Mesenchymal stem cell (in vitro differentiated cells and primary cell): ENCODE data around the gene DDA1.
"Not testable (repeated sequence)": the region's sequence is repeated elsewhere in the genome, so short reads cannot be mapped to it uniquely, and the experiment has no call there.

ENCODE experiments used
- DNase-seq: peaks from one replicate; pipeline ENCODE4 v3.0.0-alpha.2; 2013
- H2AFZ ChIP-seq: one replicate; pipeline ENCODE4 v1.6.1; 2013; ENCODE audit warnings: low read depth, mild to moderate bottlenecking, control low read depth, inconsistent platforms, low read length, moderate library complexity
- H2AK5ac ChIP-seq: 2 replicates; pipeline ENCODE4 v1.6.1; 2013; ENCODE audit warnings: low read length, moderate library complexity, mild to moderate bottlenecking, inconsistent platforms; ENCODE audit not compliant: severe bottlenecking
- H2BK120ac ChIP-seq: one replicate; pipeline ENCODE4 v1.6.1; 2013; ENCODE audit warnings: low read depth, mild to moderate bottlenecking, inconsistent platforms, low read length, moderate library complexity
- H2BK12ac ChIP-seq, 2 experiments: one replicate each; pipeline ENCODE4 v1.6.1; 2013; ENCODE audit warnings: inconsistent platforms in 2 of 2, low read length in 2 of 2, mild to moderate bottlenecking in 2 of 2, moderate library complexity in 2 of 2, control low read depth in 1 of 2
- H2BK15ac ChIP-seq: one replicate; pipeline ENCODE4 v1.6.1; 2013; ENCODE audit warnings: mild to moderate bottlenecking, low read depth, inconsistent platforms; ENCODE audit not compliant: poor library complexity, severe bottlenecking
- H2BK5ac ChIP-seq: 2 replicates; pipeline ENCODE4 v1.6.1; 2013; ENCODE audit warnings: low read depth, mild to moderate bottlenecking, low read length, control low read depth, inconsistent platforms; ENCODE audit not compliant: poor library complexity, severe bottlenecking
- H3K14ac ChIP-seq, 2 experiments: one replicate each; pipeline ENCODE4 v1.6.1; 2013; ENCODE audit warnings: inconsistent platforms in 2 of 2, low read length in 2 of 2, control low read depth in 1 of 2, mild to moderate bottlenecking in 1 of 2, moderate library complexity in 1 of 2
- H3K18ac ChIP-seq, 2 experiments: one replicate each; pipeline ENCODE4 v1.6.1; 2013; ENCODE audit warnings: inconsistent platforms in 2 of 2, low read length in 2 of 2, control low read depth in 1 of 2, low read depth in 1 of 2, mild to moderate bottlenecking in 1 of 2
- H3K23ac ChIP-seq, 2 experiments: one replicate each; pipeline ENCODE4 v1.6.1; 2013; ENCODE audit warnings: inconsistent platforms in 2 of 2, low read length in 2 of 2, mild to moderate bottlenecking in 2 of 2, moderate library complexity in 2 of 2, control low read depth in 1 of 2
- H3K27ac ChIP-seq: 2 replicates; pipeline ENCODE4 v1.5.1; 2013; ENCODE audit warnings: mild to moderate bottlenecking, moderate library complexity, low read length, control low read depth, inconsistent platforms; ENCODE audit not compliant: poor library complexity, severe bottlenecking
- H3K27me3 ChIP-seq, 2 experiments: 2 replicates each; pipeline versions ENCODE4 v1.6.1 to v1.7.0; 2013; ENCODE audit warnings: low read length in 2 of 2, mild to moderate bottlenecking in 2 of 2, moderate library complexity in 2 of 2, control low read depth in 1 of 2, inconsistent platforms in 1 of 2; ENCODE audit not compliant: control insufficient read depth in 1 of 2, insufficient read depth in 1 of 2
- H3K36me3 ChIP-seq, 2 experiments: 2 replicates each; pipeline versions ENCODE4 v1.6.1 to v1.7.0; 2013; ENCODE audit warnings: low read length in 2 of 2, control low read depth in 1 of 2, inconsistent platforms in 1 of 2, low read depth in 1 of 2, mild to moderate bottlenecking in 1 of 2; ENCODE audit not compliant: insufficient read depth in 2 of 2, control insufficient read depth in 1 of 2
- H3K4ac ChIP-seq, 2 experiments: one replicate each; pipeline ENCODE4 v1.6.1; 2013; ENCODE audit warnings: inconsistent platforms in 2 of 2, low read length in 2 of 2, mild to moderate bottlenecking in 2 of 2, moderate library complexity in 2 of 2, control low read depth in 1 of 2, low read depth in 1 of 2
- H3K4me1 ChIP-seq: 2 replicates; pipeline ENCODE4 v1.6.1; 2013; ENCODE audit warnings: low read depth, low read length, control low read depth; ENCODE audit not compliant: control insufficient read depth, insufficient read depth
- H3K4me2 ChIP-seq: 2 replicates; pipeline ENCODE4 v1.6.1; 2013; ENCODE audit warnings: low read length, mild to moderate bottlenecking, inconsistent platforms; ENCODE audit not compliant: poor library complexity, severe bottlenecking
- H3K4me3 ChIP-seq, 2 experiments: 2 replicates each; pipeline versions ENCODE4 v1.5.1 to v1.7.0; 2013; ENCODE audit warnings: low read length in 2 of 2, mild to moderate bottlenecking in 2 of 2, control low read depth in 1 of 2, low read depth in 1 of 2; ENCODE audit not compliant: insufficient read depth in 1 of 2
- H3K79me1 ChIP-seq: replicated peaks from 2 replicates; pipeline ENCODE4 v1.6.1; 2013; ENCODE audit warnings: mild to moderate bottlenecking, control low read depth, low read length, inconsistent platforms; ENCODE audit not compliant: poor library complexity, severe bottlenecking
- H3K9ac ChIP-seq: 2 replicates; pipeline ENCODE4 v1.7.0; 2013; ENCODE audit warnings: mild to moderate bottlenecking, low read length, moderate library complexity
- H3K9me3 ChIP-seq: 2 replicates; pipeline ENCODE4 v1.7.0; 2013; ENCODE audit warnings: mild to moderate bottlenecking, low read length; ENCODE audit not compliant: control insufficient read depth
- H4K8ac ChIP-seq: one replicate; pipeline ENCODE4 v1.6.1; 2013; ENCODE audit warnings: inconsistent platforms, mild to moderate bottlenecking, low read length, moderate library complexity
- H4K91ac ChIP-seq: one replicate; pipeline ENCODE4 v1.6.1; 2013; ENCODE audit warnings: mild to moderate bottlenecking, low read length, inconsistent platforms
- WGBS: methylation state at CpG from one replicate; pipeline ENCODE4 v1.1.7; 2013; ENCODE audit warnings: mixed read lengths; 5-methylcytosine and 5-hydroxymethylcytosine counted together

DDA1 gene

GRCh38 chr19:17363852-17364605, 54.7 kb downstream of the DDA1 start:
- DNase-seq, H3K9me3 ChIP-seq, H2BK5ac ChIP-seq, H3K18ac ChIP-seq, H3K9ac ChIP-seq, H2AK5ac ChIP-seq, H4K8ac ChIP-seq, H3K23ac ChIP-seq, H3K79me1 ChIP-seq, H2BK12ac ChIP-seq, H3K4me2 ChIP-seq, H4K91ac ChIP-seq, H2AFZ ChIP-seq, H2BK15ac ChIP-seq, H3K14ac ChIP-seq, H3K4ac ChIP-seq, H3K4me1 ChIP-seq, H2BK120ac ChIP-seq, H3K4me3 ChIP-seq, H3K36me3 ChIP-seq, H3K27ac ChIP-seq: not testable (repeated sequence)
- H3K27me3 ChIP-seq: peaks cover 0 to 29% of the 10 kb centered on the region in 2 experiments
- 89% methylated on average over 19 of the region's 20 CpGs for WGBS

DNA sequence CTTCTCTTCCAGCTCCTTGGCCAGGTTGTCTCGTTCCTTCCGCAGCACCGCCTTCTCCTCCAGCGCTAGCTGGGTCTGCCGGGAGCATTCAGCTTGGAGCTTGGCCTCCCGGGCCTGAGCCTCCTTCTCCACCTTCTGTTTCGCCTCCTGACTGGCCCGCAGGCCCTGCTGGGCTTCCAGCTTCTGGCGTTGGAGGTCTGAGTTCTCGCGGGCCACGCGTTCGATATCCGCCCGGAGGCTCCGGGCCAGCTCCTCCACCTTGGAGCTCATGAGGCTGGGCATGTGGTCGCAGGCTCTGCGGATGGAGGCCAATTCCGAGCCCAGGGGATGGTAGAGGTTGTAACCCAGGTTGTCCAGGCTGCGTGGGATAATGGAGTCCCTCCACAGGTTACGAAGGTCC, 56.0 kb downstream of the DDA1 start:
- H3K9me3 ChIP-seq: no peaks in the 10 kb centered on the region
- no peak overlapping the region for H2BK12ac ChIP-seq
- no peak for DNase-seq
- no peak overlapping the region for H2BK120ac ChIP-seq
- H3K4me1 ChIP-seq: no peaks in the 10 kb centered on the region
- no peak overlapping the region for H2BK15ac ChIP-seq
- no peak overlapping the region for H3K4me3 ChIP-seq
- no peak overlapping the region for H3K4me2 ChIP-seq
- no peak overlapping the region for H3K23ac ChIP-seq
- no peak overlapping the region for H2BK5ac ChIP-seq
- no peaks in the 10 kb centered on the region for H3K36me3 ChIP-seq
- no peak overlapping the region for H4K91ac ChIP-seq
- H3K27me3 ChIP-seq: peaks cover 0 to 28% of the 10 kb centered on the region in 2 experiments
- H3K4ac ChIP-seq: no peak overlapping the region
- 94% methylated on average over 22 of the region's 22 CpGs for WGBS
- no peaks in the 10 kb centered on the region for H3K79me1 ChIP-seq
- H2AK5ac ChIP-seq: no peak overlapping the region
- H3K27ac ChIP-seq: no peak overlapping the region
- no peak overlapping the region for H3K14ac ChIP-seq
- H3K18ac ChIP-seq: no peak overlapping the region
- H4K8ac ChIP-seq: no peak overlapping the region
- no peak overlapping the region for H2AFZ ChIP-seq
- no peak overlapping the region for H3K9ac ChIP-seq

DNA sequence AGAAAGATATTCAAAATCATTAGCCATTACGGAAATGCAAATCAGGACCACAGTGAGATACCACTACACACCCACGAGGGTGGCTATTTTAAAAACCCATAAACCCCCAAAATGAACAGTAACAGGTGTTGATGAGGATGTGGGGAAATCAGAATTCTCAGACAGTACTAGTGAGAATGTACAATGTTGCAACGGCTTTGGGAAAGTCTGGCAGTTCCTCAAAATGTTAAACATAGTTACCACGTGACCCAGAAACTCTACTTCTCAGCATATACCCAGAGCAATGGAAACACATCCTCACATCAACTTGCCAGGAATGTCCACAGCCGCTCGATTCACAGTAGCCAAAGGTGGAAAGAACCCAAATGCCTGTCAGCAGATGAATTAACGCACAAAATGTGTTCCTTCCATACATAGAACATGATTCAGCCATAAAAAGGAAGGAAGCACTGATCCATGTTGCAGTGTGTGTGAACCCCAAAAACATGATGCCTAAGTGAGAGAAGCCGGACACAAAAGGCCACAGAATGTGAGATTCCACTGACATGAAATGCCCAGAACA, 60.7 kb downstream of the DDA1 start:
- Histone ChIP-seq H3K4ac (no peak overlapping the region), H2BK15ac (no peak overlapping the region), H3K18ac (no peak overlapping the region), H3K4me1 (no peaks in the 10 kb centered on the region), H3K4me3 (no peak overlapping the region), H2BK120ac (no peak overlapping the region), H2BK5ac (no peak overlapping the region), H3K23ac (no peak overlapping the region), H3K9me3 (no peaks in the 10 kb centered on the region), H3K27me3 (peaks cover 0 to 18% of the 10 kb centered on the region in 2 experiments), H2AK5ac (no peak overlapping the region), H2BK12ac (no peak overlapping the region), H3K9ac (no peak overlapping the region), H3K4me2 (no peak overlapping the region), H3K14ac (no peak overlapping the region), H2AFZ (no peak overlapping the region), H3K27ac (no peak overlapping the region), H4K8ac (no peak overlapping the region), H3K36me3 (no peaks in the 10 kb centered on the region), H3K79me1 (no peaks in the 10 kb centered on the region), H4K91ac (no peak overlapping the region)
- DNase-seq: peak; percentile 32
- WGBS: 74% methylated on average over 6 of the region's 8 CpGs
